ENCODE measurements around the gene GGCX.
"Not testable (repeated sequence)": the region's sequence is repeated elsewhere in the genome, so short reads cannot be mapped to it uniquely, and the experiment has no call there.

Gene GGCX

GRCh38 chr2:85561280-85562212 is at the start of gene GGCX:
Gene GGCX, minus strand, starts transcription at chr2:85561493. Its CDS starts 65 bp downstream, at chr2:85561428.
- DNase-seq, result peak; percentile 98

- no peak for DNase-seq
These were observed 46.2 kb upstream of the GGCX start for GRCh38 chr2:85607268-85608215.

- no peak for DNase-seq
These were observed 44.8 kb upstream of the GGCX start for GRCh38 chr2:85606116-85606455.

GRCh38 chr2:85605406-85606115 is 44.3 kb upstream of the GGCX start:
- peak; percentile 77 for DNase-seq

- no peak for DNase-seq
These were observed 43.5 kb upstream of the GGCX start for GRCh38 chr2:85604568-85605339.

- not testable (repeated sequence) for DNase-seq
These were observed 42.8 kb upstream of the GGCX start for GRCh38 chr2:85604133-85604444.

- DNase-seq, result peak; percentile 95
These were observed 41.4 kb upstream of the GGCX start, which contains the start of gene TMEM150A for GRCh38 chr2:85602476-85603234. Gene TMEM150A, minus strand, starts transcription at chr2:85602698. Its CDS starts 750 bp downstream, at chr2:85601948.

- DNase-seq, result peak; percentile 28
These were observed 40.6 kb upstream of the GGCX start for GRCh38 chr2:85601771-85602475.

GRCh38 chr2:85600951-85601770 is 39.9 kb upstream of the GGCX start:
- DNase-seq, result no peak

- no peak for DNase-seq
These were observed 38.9 kb upstream of the GGCX start for GRCh38 chr2:85600235-85600575.

GRCh38 chr2:85599468-85600234 is 38.4 kb upstream of the GGCX start:
- no peak for DNase-seq

- DNase-seq, result no peak
These were observed 37.5 kb upstream of the GGCX start for GRCh38 chr2:85598594-85599340.

GRCh38 chr2:85597241-85597640 is 35.9 kb upstream of the GGCX start:
- DNase-seq, result no peak

- DNase-seq, result no peak
These were observed 35.3 kb upstream of the GGCX start for GRCh38 chr2:85596486-85597143.

- no peak for DNase-seq
These were observed 34.7 kb upstream of the GGCX start for GRCh38 chr2:85596026-85596333.

- peak; percentile 99 for DNase-seq
These were observed 34.2 kb upstream of the GGCX start, which contains the start of gene RNF181 for GRCh38 chr2:85595301-85596025. Gene RNF181, plus strand, starts transcription at chr2:85595745. Its CDS starts 19 bp downstream, at chr2:85595764.

GRCh38 chr2:85594715-85595300 is 33.5 kb upstream of the GGCX start:
- no peak for DNase-seq
